Measurements from ENCODE around the gene PFDN6.
"Not testable (repeated sequence)": the region's sequence is repeated elsewhere in the genome, so short reads cannot be mapped to it uniquely, and the experiment has no call there.

Gene PFDN6

DNA sequence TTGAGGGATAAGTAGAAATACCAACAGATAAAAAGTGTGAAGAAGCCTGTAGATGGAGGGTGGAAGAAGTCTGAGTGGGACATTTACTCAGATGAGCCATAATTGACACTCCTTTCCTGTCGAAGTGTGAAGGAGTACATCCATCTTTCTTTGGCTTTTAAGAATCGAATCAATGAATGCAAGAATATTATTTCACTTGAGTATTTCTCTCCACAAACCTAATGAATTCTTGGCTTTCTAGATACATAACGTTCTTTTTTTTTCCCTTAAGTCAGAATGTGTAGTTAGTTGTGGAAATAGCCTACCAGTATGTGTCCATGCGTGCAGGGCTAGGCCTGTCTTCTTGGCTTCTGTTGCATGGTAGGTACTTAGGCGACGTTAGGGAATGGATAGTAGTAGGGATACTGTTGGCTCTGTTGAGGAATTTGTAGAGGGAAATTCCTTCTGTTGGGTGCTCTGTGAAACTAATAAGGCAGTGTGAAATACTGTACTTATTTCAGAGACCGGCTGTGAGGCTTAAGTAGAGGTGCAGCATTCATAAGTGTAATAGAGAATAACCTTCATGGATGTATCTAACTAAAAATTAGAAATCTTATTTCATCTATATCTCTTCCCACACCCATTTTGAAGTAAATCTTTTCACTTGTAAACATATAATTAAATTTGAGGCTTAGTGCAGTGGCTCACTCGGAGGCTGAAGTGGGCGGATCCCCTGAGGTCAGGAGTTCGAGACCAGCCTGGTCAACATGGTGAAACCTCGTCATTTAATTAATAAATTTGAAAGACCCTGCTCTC, 16.1 kb upstream of the PFDN6 start:
- DNase-seq (ENCODE audit: low spot score): no peak
- FAIRE-seq: no peak

- DNase-seq (ENCODE audit: low spot score) (no peak), FAIRE-seq (no peak)
These were observed 15.2 kb upstream of the PFDN6 start for GRCh38 chr6:33273924-33274902.

DNA sequence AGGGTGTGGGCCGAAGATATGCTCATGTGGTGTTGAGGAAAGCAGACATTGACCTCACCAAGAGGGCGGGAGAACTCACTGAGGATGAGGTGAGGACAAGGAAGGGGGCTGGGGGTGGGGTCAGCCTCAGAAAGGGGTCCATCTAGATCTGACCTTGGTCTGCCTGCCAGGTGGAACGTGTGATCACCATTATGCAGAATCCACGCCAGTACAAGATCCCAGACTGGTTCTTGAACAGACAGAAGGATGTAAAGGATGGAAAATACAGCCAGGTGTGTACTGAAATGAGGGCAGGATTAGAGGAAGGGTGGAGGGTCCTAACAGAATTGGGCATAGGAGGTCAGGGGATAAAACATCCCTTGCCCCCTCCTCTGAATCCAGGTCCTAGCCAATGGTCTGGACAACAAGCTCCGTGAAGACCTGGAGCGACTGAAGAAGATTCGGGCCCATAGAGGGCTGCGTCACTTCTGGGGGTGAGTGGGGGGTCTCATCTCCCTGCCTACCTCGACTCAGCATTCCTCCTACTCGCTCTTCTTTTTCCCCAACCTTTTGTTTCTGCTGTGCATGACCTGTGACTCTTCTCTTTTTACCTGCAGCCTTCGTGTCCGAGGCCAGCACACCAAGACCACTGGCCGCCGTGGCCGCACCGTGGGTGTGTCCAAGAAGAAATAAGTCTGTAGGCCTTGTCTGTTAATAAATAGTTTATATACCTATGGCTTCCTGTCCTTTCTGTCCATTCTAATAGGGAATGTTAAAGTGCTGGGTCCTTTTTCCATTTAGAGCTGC, 13.4 kb upstream of the PFDN6 start:
- not testable (repeated sequence) for DNase-seq (ENCODE audit: low spot score); FAIRE-seq

- DNase-seq (ENCODE audit: low spot score) (no peak), FAIRE-seq (no peak)
These were observed 12.9 kb upstream of the PFDN6 start for GRCh38 chr6:33276581-33276863.

- no peak for FAIRE-seq
- DNase-seq (ENCODE audit: low spot score): no peak
These were observed 12.3 kb upstream of the PFDN6 start, which contains the start of gene B3GALT4 for GRCh38 chr6:33276864-33277662. TSS of gene B3GALT4 (plus strand) at chr6:33277123. CDS start at chr6:33277420, 297 bp downstream.

- DNase-seq (ENCODE audit: low spot score) (no peak), FAIRE-seq (no peak)
These were observed 11.6 kb upstream of the PFDN6 start for GRCh38 chr6:33277663-33278391.

- DNase-seq (ENCODE audit: low spot score) (no peak), FAIRE-seq (no peak)
These were observed 11.0 kb upstream of the PFDN6 start for GRCh38 chr6:33278392-33278741.

DNA sequence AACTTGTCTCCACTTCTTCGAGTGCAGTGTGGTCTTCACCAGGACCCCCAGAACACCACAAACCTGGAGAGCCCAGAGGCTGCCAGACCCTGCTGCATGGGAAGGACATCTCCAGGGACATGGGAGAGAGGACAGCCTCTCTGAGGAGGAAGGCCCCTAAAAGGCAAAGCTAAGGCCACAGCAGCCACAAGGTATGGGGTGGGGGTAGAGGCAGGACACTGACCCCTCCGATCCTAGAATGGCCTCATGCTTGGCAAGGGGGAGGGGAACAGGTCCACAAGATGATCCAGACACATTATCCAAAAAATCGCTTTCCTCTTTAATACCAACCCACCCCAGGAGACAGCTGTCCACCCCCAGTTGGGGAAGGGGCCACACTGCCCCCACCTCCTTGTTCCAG, 10.6 kb upstream of the PFDN6 start:
- FAIRE-seq (no peak), DNase-seq (ENCODE audit: low spot score) (no peak)

GRCh38 chr6:33279257-33279695, 10.1 kb upstream of the PFDN6 start:
- DNase-seq (ENCODE audit: low spot score): no peak
- FAIRE-seq: no peak

DNA sequence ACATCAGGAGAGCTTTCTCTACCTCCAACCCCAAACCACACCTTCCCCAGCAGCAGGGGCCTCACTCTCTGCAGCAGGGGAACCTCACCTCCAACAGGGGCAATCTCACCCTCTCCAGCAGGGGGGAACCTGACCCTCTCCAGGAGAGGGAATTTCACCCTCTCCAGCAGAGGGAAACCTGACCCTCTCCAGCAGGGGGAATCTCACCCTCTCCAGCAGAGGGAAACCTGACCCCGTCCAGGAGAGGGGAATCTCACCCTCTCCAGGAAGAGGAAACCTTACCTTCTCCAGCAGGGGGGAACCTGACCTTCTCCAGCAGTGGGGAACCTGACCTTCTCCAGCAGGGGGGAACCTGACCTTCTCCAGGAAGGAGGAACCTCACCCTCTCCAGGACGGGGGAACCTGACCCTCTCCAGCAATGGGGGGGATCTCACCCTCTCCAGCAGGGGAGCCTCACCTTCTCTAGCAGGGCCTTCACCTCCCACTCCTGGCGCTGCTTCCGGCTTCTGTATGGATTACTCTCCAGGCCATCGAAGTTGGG, 9.4 kb upstream of the PFDN6 start:
- DNase-seq (ENCODE audit: low spot score): peak; percentile 60
- FAIRE-seq: no peak

DNA sequence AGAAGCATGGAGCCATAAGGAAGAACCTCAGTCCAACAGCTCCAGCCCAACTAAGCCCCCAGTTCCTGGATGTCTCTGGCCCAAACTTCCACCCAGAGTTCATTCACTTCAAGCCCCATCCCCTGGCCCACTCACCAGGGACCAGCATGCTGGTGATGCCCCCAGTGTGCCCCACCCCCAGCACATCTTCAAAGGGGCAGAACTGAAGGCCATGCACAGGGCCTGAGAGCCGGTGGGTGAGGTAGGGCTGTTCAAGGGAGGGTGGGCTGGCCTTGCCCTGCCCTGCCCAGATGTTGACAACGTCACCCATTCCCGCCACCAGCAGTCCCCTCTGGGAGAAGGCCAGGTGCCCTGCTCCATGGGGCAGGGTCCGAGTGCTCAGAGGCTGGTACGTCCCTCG, 8.9 kb upstream of the PFDN6 start:
- DNase-seq (ENCODE audit: low spot score) (no peak), FAIRE-seq (no peak)

DNA sequence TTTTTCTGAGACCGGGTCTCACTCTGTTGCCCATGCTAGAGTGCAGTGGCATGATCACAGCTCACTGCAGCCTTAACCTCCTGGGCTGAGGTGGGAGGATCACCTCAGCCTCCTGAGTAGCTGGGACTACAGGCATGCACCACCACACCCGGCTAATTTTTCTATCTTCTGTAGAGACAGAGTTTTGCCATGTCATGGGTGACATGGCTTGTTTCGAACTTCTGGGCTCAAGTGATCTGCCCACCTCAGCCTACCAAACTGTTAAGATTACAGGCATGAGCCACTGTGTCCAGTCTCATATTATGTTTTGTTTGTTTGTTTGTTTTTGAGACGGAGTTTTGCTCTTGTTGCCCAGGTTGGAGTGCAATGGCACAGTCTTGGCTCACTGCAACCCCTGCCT, 4.2 kb upstream of the PFDN6 start:
- DNase-seq (ENCODE audit: low spot score); FAIRE-seq: not testable (repeated sequence)

- DNase-seq (ENCODE audit: low spot score) (no peak), FAIRE-seq (no peak)
These were observed 2.2 kb upstream of the PFDN6 start for GRCh38 chr6:33286946-33287914.

DNA sequence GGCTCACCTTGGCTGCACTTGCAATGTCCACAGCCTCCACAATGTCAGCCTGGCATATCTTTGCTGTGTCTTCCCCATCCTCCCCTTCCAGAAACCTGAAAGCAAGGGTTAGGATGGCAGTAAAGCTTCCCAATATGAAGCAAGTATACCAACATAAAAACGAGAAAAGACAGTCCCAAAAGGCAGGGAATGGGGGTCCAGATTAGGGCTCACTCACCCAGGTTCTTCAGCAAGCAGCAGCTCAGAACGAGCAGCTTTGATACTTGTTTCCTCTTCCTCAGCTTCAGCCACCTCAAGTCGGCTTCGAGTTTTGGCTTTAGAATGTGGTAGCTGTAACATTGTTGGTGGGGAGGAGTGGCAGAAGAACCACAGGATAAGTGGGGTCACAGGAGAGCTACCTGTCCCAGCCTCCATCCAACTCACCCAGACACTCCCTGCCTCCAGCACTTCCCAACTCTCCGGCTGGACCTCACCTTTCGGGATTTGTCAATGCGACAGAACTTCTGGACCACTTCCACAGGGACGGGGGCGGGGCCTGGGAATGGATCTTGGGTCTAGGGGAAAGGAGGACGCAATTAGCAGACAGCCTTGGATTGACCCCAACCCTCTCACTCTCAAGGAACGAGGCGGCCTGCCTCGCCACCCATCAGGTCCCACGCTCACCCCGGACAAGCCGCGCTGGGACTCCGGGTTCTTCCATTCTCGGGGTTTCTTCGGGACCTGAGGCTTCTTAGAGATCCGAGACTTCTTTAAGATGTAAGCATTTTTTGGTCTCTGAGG, 1.1 kb upstream of the PFDN6 start:
- FAIRE-seq (no peak), DNase-seq (ENCODE audit: low spot score) (no peak)

- no peak for DNase-seq (ENCODE audit: low spot score)
- no peak for FAIRE-seq
These were observed 449 bp downstream of the PFDN6 start for GRCh38 chr6:33289784-33290315.

DNA sequence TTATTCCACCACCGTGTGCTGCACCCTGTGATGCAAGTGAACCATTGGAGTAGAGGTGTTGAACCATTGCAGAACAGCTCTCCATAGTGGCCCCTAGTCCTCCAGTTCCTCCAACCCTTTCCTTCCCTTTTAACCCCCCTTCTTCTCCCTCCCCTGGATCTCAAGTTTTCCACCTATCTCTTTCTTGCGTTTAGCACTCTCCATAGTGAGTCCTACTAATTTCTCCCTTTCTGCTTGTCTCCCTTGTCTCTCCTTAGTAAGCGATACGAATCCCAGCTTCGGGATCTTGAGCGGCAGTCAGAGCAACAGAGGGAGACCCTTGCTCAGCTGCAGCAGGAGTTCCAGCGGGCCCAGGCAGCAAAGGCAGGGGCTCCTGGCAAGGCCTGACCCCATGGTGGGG, 1.1 kb downstream of the PFDN6 start:
- FAIRE-seq (no peak), DNase-seq (ENCODE audit: low spot score) (no peak)

DNA sequence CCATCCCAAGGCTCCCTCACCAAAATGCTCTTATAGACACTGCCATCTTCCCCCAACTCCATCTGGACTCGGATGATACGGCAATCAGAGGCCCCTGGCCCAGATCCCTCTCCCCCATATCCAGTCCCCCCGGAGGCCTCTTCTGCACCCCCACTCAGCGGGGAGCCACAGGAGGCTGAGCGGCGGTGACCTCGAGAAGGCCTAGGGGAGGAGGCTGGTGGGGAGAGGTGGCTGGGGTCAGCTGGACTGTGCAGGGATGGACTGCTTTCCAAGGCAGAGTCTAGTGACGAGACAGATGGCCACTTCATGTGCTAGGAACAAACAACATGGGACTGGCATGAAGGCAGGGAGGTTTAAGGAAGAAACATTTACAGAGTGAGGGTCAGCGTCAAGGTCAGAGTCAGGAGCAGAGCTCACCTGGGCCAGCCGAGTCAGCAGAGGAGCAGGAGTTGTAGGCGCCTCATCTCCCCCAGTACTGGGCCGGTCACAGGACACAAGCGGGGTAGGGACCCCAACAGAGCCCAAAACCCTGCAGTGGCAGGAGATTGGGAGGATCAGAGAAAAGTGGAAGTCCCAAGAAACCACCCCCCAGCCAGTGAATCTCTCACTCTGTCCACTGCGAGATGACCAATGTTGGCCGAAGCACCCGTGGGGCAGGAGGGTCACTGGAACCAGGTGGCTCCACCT, 3.7 kb downstream of the PFDN6 start:
- FAIRE-seq (no peak), DNase-seq (ENCODE audit: low spot score) (no peak)

Measured in urothelium cell line (cell line).